IPS DF 4.7 (cell line): ENCODE data around the gene TPX2.

Source experiments
- DNase-seq: peaks from one replicate; pipeline ENCODE4 v3.0.0-alpha.2; 2013; ENCODE audit warnings: low spot score; ENCODE audit errors: extremely low read depth

Gene TPX2

GRCh38 chr20:31849306-31849930 is 110.3 kb downstream of the TPX2 start:
- no peak for DNase-seq
